ENCODE data around the gene ABCC8.

- TF ChIP-seq POLR2AphosphoS5 (IDR thresholded peaks at IDR 0.05), result no peak
- TF ChIP-seq CTCF (IDR thresholded peaks at IDR 0.05), result no peak
- no peak for TF ChIP-seq POLR2A (IDR thresholded peaks at IDR 0.05)
Measured at GRCh38 chr11:17352950-17353820, 123.5 kb downstream of the ABCC8 start.
